HG02884 (cell line): ENCODE data around the gene SGMS1.

ENCODE experiments used
- ATAC-seq: cut with Tn5 transposase; IDR thresholded peaks from one replicate; pipeline ENCODE4 v1.9.1; 2021; ENCODE audit warnings: mild to moderate bottlenecking, moderate library complexity; ENCODE audit not compliant: unreplicated experiment

SGMS1 gene

GRCh38 chr10:50324046-50324445 lies 299.7 kb downstream of the SGMS1 start:
- no peak for ATAC-seq

- no peak for ATAC-seq
These were observed 301.7 kb downstream of the SGMS1 start for GRCh38 chr10:50322077-50322476.

GRCh38 chr10:50318129-50318528 lies 305.6 kb downstream of the SGMS1 start:
- no peak for ATAC-seq

DNA sequence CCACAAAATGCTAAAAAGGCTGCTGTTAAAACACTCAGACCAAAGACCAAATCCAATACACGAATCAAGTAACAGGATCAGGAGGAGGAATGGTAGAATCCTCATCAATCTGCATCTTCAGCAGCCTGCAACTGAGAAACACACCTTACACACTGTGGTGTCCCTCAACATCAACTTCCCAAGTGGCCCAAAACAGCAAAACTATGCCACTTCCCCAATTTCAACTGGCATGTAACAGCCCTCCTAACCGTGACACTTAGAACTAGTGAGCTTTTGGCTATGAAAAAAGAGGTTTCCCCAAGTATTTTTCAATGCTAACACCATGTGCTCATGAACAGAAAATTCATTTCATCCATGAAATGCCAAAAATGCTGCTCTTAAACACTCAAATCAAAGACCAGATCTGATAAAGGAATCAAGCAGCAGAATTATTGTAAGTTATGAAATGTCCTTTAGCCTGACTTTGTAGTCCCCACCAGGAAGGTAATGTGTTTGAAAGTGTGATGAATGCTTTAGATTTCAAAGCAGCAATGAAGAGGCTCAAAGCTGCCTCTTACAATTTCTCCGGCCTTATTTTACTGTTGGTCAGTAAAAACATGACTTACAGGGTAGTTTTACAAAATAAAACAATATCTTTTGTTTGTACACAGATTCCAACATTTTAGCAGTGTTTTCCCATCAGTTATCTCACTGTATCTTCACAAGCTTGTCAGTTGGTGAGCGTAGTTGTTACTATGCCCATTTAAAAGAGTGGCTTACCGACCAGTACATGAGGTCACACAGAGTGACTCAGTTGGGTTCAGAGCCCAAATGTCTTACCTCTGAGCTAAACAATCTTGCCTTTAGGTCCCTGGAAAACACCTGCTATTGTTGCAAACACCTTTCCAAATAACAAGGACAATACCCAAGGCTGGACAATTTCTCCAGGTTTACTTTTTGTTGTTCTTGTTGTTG lies 306.8 kb downstream of the SGMS1 start:
- no peak for ATAC-seq

DNA sequence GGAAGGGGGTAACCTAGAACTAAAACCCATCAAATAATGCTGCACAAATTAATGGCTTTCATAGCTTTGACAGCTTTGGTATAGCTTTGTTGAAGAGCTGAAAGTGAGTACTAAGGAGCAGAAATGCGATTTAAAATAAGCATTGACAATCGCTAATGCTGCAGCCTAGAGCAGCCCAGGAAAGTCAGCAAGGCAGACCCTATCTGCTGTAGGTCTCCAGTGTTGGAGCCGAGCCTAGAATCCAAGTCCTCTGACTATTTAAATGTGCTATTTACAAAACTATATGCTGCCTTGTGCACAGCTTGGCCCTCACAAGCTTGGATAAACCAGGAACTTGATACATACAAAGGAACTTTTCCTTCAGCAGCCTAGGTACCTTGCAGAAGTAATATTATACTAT lies 307.6 kb downstream of the SGMS1 start:
- ATAC-seq, result no peak

DNA sequence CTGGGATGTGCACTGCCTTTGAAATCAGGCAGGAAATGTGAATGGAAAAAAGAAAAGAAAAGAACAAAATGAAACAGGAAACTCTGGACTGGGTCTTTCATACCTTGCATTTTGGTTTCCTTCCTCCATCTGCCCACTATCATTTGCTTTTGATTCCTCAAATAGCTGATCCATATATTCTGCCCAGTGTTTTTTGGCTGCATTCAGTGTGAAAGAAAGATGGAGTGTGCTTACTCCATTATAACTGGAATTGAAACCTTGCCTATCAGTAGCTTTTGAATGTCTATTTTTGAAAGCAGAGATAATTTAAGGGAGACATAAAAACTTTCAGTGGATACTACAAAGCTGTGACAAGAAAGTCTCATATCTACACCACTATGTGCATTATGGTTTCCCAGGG lies 308.3 kb downstream of the SGMS1 start:
- no peak for ATAC-seq

DNA sequence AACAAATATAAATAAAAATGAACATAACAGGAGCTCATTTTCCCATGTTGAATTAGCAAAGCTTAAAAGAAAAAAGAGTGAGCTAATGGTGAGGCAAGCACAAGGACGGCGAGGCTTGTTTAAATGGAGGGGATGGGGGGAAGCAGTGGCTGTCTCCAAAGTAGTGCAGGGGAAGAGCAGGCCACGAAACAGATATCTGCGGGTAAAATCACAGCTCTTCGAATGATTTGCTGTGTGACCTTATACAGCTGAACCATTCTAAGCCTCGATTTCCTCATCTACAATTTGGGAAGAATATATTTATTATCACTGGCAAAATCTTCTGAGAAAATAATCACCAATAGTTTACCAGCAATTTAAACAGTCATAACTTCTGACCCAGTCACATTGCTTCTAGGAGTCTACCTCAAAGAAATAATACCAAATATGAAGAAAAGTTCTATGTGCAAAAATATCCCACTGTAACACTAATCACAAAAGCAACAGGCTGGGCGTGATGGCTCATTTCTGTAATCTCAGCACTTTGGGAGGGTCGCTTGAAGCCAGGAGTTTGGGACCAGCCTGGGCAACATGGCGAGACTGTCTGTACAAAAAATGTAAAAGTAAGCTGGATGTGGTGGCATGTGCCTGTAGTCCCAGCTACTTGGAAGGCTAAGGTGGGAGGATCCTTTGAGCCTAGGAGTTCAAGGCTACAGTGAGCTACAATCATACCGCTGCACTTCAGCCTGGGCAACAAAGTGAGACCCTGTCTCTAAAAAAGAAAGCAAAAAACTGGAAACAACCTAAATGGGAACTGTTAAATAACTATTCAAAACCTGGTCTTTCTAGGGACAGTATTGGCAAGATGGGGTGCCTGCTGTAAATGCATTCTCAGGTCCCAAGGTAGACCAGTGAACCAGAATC lies 309.3 kb downstream of the SGMS1 start:
- ATAC-seq, result no peak

GRCh38 chr10:50312464-50313437 lies 311.0 kb downstream of the SGMS1 start:
- no peak for ATAC-seq

- ATAC-seq, result no peak
These were observed 313.1 kb downstream of the SGMS1 start for GRCh38 chr10:50310560-50311174.

DNA sequence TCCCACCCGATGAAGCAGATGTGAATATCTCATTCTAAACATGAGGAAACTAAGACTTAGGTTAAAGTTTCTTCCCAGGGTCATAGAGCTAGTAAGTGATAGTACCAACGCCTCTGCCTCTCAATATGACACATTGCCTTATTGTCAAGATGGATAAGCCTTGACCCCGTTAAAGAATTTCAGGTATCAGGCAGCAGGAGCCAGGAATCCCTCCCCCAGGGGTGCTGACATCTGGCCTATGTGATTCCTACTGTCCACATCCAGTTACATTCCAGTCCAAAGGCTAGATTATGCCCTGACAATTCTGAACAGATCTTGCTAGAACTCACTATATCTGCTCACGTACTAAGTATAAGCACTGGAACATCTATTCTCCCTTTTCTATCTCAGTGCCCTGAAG lies 314.4 kb downstream of the SGMS1 start:
- no peak for ATAC-seq

GRCh38 chr10:50304660-50305059 lies 319.1 kb downstream of the SGMS1 start:
- no peak for ATAC-seq

DNA sequence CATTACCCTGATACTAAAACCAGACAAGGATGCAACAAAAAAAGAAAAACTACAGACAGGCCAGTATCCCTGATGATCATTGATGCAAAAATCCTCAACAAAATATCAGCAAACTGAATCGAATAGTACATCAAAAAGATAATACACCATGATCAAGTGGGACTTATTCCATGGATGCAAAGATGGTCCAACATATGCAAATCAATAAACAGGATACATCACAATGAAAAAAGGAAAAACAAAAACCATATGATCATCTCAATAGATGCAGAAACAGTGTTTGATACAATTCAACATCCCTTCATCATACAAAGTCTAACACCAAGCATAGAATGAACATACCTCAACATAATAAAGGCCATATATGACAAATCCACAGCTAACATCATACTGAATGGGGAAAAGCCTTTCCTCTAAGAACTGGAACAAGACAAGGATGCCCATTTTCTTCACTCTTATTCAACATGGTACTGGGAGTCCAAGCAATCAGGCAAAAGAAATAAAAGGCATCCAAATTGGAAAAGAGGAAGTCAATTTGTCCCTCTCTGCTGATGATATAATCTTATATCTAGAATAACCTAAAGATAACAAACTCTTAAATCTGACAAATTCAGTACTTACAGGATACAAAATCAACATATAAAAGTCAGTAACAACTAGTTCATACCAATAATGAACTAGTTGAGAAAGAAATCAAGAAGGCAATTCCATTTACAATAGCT lies 323.6 kb downstream of the SGMS1 start:
- ATAC-seq, result no peak

- ATAC-seq, result no peak
These were observed 328.4 kb downstream of the SGMS1 start for GRCh38 chr10:50295367-50295766.

- no peak for ATAC-seq
These were observed 329.2 kb downstream of the SGMS1 start for GRCh38 chr10:50294582-50294981.

DNA sequence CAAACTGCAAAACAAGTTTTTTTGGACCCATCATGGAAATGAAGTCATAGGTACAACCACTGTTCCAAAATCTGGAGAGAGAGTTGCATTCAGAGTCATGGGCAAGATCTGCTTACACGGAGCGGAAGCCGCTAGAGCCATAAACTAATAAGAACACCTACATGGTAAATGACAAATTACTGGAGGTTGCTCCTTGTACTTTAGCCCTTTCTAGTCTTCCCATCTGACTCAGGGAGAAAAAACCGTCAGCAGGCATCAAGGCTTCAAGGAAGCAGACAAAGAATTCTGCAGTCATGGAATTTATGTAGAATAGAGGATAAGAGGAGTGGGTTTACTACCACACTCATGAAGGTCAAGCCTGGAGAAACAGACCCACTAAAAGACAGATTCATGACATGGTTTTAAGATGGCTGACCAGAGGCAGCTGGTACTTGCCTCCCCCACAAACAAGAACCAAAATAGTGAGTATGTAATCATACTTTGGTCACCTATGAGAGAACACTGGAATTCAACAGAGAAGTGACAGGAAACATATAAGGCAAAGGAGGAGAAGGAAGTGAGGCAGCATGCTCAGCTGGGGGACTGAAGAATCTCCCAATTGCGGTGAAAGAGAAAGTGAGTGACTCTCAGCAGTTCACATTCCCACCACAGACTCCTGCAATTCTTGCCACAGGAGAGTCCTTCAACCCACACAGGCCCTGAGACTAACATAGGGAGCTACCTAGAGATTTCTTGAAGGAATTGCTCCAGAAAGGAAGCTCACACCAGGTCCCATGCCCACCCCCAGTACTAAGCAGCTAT lies 330.0 kb downstream of the SGMS1 start:
- ATAC-seq, result no peak

- ATAC-seq, result no peak
These were observed 332.4 kb downstream of the SGMS1 start for GRCh38 chr10:50291261-50291850.

- ATAC-seq, result no peak
These were observed 334.6 kb downstream of the SGMS1 start for GRCh38 chr10:50289196-50289595.
